IPS DF 4.7 (cell line): ENCODE results near the gene PRRX1.

Experiments used
- DNase-seq: peaks from one replicate; pipeline ENCODE4 v3.0.0-alpha.2; 2013; ENCODE audit warnings: low spot score; ENCODE audit errors: extremely low read depth

PRRX1 gene

DNA sequence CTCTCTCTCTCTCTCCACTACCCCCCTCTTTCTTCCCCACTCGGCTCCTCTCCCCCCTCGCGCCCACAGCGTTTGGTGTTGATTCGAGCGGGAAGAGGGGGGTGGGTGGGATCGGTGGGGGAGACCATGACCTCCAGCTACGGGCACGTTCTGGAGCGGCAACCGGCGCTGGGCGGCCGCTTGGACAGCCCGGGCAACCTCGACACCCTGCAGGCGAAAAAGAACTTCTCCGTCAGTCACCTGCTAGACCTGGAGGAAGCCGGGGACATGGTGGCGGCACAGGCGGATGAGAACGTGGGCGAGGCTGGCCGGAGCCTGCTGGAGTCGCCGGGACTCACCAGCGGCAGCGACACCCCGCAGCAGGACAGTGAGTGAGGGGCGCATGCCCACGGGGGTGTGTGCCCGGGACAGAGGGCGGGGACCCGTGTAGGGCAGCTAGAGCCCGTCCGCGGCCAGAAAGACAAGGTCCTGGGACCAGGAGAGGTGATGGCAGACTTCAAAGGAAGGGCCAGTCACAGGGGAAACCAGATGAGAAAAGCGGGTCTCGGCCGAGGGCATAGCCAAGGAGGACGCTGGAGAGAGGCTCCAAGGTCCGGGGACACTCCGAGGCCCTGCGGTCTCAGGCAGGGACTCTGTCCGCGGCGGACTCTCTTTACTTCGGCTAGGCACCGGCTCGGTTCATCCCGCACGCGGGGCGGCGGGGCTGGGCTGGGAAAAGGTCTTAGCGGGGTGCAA lies at the start of gene PRRX1:
TSS of gene PRRX1 (plus strand) at position 39 of the 735 bp plus-strand sequence. CDS start at position 127, 88 bp downstream.
- DNase-seq = no peak

GRCh38 chr1:170617591-170618330 lies 46.2 kb upstream of the PRRX1 start:
- DNase-seq = no peak

GRCh38 chr1:170618421-170618820 lies 45.5 kb upstream of the PRRX1 start:
- DNase-seq = no peak

GRCh38 chr1:170619241-170620028 lies 44.5 kb upstream of the PRRX1 start:
- DNase-seq = no peak

- DNase-seq = no peak
These were observed 43.8 kb upstream of the PRRX1 start for GRCh38 chr1:170620164-170620563.

DNA sequence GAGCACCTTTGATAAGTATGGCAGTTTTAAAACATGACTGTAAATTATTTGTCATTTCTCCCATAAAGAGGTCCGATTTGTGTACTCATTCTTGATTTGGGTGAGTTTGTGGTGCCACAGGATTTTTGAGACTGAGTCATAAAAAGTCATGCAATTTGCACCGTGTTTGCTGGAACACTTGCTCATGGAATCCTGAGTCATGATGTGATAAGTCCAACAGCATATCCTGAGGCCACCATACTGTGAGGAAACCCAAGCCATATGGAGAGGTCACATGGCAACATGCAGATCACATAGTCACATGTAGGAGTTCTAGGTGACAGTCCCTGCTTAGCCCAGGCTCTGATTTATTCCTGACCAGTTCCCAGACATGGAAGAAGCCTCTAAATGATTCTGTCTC lies 40.8 kb upstream of the PRRX1 start:
- no peak for DNase-seq

DNA sequence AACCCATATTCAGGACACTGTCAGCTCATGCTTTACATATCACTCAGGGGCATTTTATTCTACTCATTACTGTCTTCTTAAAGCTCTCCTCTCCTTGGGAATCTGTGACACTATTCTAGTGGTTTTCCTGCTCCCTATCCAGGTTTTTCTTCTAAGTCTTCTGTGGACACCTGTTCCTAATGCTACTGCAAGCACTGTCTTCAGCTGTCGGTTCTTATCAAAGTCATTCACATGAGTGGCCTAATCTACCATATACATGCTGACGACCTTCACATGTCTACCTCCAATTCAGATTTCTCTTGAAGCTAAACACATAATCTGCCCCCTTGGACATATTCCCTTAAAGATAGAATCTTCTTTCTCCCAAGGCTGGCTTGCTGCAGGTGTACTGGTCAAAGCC lies 39.8 kb upstream of the PRRX1 start:
- no peak for DNase-seq

DNA sequence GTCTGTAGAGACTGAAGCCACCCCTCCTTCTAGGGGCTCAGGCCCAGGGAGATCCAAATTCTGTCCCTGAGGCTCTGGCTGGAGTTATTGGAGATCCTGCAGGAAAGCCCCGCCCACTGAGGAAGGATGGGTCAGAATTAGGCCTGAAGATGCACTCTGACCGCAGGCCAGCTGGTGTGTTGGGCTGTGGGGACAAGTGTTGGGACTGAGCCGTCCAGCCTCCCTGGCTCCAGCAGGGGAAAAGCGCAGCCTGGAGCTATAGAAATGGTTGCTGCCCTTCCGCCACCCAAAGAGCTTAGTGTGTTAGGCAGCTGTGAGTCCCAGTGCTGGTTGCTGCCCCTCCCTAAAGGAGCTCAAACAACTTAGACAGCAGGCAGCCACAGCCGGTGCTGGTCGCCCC lies 33.0 kb upstream of the PRRX1 start:
- no peak for DNase-seq

DNA sequence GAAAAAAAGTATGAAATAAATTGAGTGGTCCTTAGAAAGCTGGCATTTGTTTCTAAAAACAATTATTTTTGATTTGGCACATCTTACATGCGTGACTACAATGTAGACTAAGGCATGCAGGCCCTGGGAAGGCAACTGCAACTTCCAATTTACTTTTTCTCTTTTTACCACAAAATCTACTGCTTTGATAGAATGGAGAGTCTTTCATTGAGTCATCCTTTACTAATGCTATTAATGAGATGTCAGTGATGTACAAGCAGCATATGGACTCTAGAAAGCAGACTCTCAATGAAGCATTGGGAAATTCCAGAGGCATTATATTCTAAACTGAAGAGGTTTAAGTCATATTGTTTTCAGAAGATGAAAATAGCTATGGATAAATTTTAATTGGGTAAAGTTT lies 29.6 kb upstream of the PRRX1 start:
- no peak for DNase-seq

- no peak for DNase-seq
These were observed 29.0 kb upstream of the PRRX1 start for GRCh38 chr1:170634824-170635410.

DNA sequence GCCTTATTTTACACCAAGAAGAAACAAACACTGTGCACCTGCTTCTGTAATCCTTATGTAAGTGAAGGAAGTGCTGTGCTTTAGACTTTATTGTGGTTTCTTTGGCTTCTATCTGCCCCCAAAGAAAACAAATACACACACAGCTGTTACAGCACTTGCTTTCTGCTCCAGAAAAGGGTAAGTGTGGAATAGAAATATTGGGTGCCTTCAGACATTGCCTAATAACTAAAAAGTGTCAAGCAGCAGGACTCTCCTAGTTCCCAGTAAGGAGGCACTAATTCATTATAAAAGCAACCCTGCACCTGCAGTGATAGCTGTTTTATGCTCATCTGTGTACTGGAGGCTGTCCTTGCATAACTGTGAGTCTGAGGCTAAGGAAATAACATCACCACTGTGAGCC lies 23.4 kb upstream of the PRRX1 start:
- no peak for DNase-seq

GRCh38 chr1:170657275-170657853 lies 6.6 kb upstream of the PRRX1 start:
- DNase-seq = no peak

GRCh38 chr1:170659399-170660035 lies 4.4 kb upstream of the PRRX1 start:
- no peak for DNase-seq

- DNase-seq = no peak
These were observed 3.6 kb upstream of the PRRX1 start for GRCh38 chr1:170660281-170660713.

DNA sequence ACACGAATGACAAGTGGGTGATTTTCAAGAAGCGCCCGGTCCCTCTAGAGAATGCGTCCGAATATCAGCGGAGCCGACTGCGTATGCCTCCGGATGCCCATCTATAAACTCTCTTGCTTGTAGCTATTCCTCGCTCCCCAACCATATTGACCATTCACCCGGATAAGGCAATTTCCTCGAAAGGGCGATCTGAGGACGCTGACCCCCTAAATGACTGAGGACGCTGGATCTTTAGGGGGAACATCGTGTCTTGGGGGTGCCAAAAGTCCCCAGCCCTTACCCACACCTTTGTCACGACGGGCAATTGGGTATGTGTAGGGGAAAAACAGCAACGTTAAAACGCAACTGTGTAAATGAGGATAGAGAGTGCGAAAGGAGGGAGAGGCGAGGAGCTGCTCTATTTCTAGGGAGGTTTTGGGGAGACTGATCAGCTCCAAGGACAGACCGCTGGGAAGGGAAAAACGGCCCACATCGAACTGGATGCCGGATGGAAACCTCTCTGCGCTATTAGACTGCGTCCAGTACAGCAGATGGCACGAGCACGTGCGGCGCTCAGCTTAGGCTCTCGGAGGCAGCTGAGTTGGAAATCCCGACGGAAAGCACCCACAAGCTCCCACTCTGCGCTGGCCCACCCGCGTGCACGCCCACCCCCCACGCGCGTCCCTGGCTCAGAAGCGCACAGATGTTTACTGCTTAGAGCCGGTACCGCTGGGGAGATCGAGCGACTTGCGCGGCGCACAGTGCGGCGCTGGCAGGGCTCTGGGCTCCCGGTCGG lies 2.9 kb upstream of the PRRX1 start:
- no peak for DNase-seq

DNA sequence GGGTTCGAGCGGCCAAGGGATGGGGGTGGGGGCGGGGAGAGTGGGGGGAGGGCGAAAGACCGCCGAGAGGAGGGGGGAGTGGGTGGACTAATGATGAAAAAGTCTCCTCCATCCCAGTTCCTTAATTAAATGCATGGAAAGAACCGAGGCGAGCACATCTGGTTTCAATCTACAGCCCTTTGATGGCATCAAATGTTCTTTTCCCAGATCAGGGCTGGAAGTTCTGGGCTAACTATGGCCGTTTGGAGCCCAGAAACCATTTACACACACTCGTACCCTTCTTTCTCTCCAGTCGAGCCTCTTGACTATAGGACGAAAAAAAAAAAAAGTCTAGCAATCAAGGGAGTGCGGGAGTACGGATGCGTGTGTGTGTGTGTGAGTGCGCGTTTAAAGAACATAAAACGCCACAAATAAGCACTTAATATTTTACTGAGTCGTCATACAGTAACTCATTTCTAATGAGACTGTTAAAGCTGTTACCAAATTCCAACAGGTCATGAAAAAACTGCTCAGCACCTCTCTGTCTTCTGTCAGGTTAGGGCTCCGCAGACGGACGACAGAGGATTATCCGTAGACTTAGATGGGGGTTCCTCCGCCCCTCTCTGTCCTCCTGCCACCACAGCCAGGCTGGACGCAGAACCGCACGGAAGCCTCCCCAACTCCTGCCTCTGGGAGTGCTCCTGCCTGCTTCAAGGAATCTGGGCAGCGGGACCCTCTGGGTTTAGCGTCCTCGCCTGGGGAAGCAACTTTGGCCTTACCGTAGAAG lies 2.1 kb upstream of the PRRX1 start:
- DNase-seq = no peak

- DNase-seq = no peak
These were observed 1.1 kb upstream of the PRRX1 start for GRCh38 chr1:170662561-170663403.

GRCh38 chr1:170663404-170664092 lies 383 bp upstream of the PRRX1 start:
- DNase-seq = no peak
